ENCODE results near the gene ABLIM1.

Gene ABLIM1

DNA sequence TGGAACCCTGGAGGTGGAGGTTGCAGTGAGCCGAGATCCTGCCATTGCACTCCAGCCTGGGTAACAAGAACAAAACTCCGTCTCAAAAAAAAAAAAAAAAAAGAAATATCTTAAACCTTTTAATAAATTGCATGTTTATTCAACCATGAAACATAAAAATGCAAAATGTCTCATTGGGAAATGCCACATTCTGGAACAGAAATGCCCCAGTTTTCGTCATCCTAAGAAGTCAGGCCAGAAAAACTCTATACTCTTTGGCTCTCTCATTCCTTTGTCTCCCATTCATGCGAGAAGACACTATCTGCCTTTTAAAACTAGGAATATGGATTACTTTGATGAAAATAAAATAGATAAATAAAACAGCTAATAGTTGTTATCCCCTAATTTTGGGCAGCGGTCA, 21.5 kb upstream of the ABLIM1 start:
- DNase-seq (ENCODE audit: low spot score) = no peak

DNA sequence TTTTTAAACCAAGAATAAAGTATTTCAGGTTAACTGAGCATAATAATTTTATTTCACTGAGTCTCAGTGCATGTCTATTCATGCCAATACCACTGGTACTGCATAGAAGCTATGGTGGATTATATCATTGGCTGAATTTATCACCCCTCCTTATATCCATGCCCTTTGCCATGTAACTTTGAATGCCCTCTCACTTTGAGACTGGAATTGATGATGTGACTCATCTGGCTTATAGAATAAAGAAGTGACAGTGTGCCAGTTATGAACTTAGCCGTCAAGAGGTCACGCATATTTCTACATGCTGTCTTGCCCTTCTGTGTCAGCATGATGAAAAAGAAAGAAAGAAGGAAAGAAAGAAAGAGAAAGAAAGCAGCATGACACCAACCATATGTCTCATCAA, 20.7 kb upstream of the ABLIM1 start:
- no peak for DNase-seq (ENCODE audit: low spot score)

DNA sequence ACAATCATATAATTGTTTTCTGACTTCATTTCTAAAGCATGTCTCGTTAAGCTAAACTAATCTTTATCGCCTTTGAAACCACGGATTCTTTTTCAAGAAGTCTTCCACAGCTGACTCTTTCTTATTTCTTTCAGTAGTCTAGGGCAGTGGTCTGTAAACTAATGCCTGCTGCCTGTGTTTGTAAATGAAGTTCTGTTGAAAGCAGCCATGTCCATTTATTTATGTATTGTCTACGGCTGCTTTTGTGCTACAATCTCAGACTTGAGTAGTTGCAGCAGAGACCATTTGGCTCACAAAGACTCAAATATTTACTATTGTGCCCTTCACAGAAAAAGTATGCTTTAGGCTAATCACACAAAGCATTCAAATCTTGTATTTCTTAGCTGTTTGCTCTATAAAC, 20.3 kb upstream of the ABLIM1 start:
- DNase-seq (ENCODE audit: low spot score) = no peak

DNA sequence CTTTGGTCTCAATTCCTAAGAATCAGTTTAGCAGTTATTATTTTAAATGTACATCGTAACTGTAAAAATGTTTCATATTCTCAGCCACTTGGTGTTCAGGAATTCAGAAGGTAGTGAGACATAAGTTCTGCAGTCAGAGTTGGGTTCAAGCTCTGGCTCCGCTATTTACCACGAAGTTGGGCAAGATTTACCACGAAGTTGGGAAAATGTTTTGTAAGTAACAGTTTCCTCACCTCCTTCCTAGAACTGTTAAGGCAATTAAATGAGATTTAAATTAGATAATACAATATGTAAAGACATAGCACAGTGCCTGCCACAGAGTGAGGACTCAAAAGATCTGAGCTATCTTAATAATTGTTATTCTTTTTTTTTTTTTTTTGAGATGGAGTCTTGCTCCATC, 16.3 kb upstream of the ABLIM1 start:
- DNase-seq (ENCODE audit: low spot score) = no peak

DNA sequence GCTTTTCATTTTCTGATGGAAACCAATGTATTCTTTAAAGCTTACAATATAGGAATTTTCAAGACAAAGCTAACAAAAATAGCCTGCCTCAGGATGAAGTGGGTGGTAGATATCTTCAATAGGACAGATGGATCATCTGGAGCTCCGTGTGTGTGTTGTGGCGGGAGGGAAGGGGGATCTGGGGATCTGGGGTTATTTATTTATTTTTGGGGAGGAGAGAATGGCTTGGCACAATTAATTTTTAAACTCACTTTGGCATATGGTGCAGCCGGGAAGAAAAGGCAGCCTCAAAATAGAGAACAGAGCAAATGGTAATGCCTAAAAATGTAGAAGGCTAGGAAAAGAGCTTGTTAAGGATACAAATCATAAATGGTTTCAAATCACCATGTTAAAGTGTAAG, 11.6 kb upstream of the ABLIM1 start:
- peak; percentile 8 for DNase-seq (ENCODE audit: low spot score)

DNA sequence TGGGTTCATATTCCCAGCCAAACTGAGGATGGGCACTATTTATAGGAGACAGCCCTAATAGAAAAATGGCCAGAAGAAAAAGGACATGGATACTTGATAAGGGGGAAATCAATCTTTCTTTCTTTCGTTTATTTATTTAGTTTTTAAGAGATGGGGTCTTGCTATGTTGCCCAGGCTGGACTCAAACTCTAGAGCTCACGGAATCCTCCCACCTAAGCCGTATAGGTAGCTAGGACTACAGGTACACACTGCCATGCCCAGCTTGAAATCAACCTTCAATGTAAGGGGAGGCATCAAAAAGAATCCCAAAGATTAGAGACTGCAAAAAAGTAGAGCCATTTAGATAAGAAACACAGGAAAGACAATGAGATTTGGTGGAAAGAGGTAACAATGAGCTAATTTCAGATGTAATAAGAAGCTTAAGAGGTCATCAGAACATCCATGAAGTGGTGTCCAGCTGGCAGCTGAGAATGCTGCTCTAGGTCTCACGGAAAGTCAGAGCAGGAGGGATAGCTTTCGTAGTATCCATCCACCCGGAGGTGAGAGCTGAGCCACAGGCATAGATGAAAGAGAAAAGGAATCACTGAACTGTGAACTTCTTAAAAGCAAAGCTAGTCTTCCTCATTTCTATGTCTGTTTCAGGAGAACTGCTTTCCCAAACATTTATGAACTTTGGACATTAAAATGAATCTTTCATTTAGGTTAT, 10.5 kb upstream of the ABLIM1 start:
- DNase-seq (ENCODE audit: low spot score) = no peak

DNA sequence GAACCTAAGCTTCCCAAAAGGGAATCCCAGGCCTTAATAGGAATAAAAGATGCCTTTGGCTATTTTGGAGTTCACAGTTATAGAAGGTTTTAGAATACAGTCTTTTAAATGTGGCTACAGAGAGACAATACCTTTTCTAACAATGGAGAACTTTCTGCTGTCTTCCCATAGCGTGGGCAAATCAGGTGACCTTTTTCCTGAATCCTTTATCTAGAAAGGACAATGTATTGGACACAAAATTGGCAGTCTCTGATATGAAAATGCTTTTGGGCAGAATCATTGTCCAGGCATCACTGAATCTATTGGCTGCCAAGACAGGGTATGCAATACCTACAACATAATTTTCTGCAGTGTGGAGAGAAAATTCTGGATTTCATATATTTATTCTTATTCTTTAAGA, 7.8 kb upstream of the ABLIM1 start:
- no peak for DNase-seq (ENCODE audit: low spot score)

DNA sequence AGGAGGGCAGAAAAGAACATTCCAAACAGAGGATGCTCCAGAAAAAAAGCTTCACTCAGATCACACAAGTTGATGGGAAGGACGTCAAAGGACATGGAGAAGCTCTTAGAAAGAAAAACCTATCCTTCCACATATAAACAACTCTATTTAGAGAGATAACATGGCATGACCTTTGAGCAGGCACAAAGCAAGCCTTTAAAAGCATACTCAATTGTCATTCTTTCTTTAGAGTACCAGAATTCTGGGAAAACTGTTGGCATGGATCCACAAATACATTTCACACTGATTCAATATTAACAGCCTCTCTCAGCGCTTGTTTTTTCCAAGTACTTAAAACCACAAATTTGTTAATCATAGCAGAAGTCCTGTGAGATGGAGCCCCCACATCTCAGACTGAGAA, 7.3 kb upstream of the ABLIM1 start:
- no peak for DNase-seq (ENCODE audit: low spot score)

DNA sequence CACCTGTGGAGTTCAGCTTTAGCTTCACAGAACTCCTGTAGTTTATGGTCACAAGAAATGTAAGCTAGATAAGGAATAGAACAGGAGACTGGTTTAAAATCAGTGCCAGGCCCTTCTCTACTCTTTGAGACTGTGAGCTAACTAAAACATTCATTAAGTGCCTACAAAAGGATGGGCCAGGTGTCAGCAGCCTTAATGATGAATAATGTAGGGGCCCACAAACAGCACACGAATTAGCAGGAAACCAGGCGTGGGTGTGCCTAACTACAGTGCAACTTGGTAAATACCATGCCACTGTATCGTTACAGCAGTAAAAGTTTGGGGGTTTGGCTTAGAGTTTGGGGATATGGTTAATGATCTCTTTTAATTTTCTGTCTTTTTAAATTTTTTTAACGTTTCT, 6.1 kb upstream of the ABLIM1 start:
- no peak for DNase-seq (ENCODE audit: low spot score)

DNA sequence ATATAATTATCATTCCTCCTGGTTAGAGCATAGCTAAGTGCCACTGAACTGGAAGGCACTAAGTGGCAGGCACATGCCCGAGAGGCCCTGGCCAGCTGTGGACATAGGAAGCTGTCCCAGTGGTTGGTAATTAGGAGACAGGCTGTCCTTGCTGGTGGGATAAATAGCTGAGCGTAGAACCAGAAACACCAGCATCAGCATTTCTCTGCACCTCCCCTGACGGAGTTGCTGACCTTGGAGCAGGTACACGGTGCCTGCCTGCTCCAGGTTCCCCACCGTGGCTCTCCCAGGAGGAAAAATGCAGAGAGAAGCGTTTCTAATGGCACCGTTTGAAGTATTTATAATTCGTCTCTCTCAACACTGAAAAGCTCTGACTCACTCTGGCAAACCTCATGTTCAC, 5.6 kb upstream of the ABLIM1 start:
- DNase-seq (ENCODE audit: low spot score) = peak; percentile 22

DNA sequence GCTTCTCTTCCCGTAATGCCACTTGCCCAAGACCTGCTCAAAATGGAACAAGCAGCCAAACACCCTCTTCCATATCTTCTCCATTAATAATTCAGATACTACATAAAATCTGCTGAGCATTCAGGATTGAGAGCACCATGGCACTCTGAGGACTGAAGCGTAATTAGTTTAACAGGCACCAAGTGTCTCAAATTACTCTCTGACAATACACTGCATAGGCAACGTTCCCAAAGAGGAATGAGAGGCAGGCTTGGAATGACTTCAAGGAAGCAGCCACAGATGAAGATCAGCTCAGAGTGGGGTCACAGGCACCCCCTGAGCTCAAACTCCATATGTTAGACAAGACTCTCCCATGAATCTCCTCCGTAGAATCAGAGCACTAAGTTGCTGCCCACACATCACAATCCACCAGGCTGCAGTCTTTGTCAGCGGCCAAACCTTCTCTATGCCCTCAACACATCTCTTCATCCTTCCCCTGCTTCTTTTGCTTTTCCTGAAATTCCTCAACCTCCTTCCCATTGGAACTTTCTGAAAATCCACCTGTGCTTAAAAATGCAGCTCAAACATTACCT, 4.7 kb upstream of the ABLIM1 start:
- DNase-seq (ENCODE audit: low spot score) = peak; percentile 23

DNA sequence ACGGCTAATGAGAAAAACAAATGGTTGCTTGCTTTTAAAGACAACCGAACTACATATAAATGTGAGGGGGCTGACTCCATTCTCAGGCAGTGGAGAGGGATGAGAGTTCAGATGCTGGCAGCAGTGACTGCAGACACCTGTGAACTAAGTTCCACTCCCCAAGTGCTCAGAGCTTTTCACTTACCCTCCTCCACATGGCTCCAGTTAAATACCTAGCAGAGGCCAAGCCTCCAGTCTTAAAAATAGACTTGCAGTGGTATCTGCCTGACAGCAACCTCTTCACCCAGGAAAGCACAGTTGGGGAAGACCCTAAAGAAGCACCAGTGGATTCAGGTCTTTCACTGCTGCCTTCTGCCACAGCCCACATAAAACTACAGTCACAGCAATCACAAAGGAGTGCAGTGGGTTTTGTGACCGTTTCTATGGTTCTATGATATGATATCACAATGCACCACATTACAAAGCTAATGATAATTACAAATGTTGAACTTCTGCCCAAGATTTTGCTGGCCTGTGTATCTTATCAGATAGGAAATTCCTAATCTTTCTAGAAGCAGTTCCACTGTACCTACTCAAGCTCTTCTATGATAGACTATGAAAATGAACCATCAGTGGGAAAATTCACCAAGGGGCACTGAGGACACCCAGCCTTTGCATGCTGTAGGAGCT, 3.3 kb upstream of the ABLIM1 start:
- DNase-seq (ENCODE audit: low spot score) = no peak

DNA sequence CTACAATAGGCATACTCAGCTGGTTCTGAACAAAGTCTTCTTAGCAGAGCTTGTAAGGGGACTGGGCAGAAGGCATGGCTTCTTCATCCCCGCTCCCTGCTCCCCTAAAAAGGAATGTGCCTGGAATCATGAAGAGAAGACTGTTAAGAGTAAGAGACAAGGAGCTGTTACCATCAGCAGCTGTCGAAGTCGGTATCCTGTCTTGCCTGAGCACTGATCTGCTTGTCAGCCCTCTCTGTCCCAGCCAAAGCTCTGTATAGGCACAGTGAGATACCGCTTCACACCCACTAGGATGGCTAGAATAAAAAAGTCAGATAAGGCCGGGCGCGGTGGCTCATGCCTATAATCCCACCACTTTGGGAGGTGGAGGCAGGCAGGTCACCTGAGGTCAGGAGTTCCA, 2.4 kb downstream of the ABLIM1 start:
- no peak for DNase-seq (ENCODE audit: low spot score)

DNA sequence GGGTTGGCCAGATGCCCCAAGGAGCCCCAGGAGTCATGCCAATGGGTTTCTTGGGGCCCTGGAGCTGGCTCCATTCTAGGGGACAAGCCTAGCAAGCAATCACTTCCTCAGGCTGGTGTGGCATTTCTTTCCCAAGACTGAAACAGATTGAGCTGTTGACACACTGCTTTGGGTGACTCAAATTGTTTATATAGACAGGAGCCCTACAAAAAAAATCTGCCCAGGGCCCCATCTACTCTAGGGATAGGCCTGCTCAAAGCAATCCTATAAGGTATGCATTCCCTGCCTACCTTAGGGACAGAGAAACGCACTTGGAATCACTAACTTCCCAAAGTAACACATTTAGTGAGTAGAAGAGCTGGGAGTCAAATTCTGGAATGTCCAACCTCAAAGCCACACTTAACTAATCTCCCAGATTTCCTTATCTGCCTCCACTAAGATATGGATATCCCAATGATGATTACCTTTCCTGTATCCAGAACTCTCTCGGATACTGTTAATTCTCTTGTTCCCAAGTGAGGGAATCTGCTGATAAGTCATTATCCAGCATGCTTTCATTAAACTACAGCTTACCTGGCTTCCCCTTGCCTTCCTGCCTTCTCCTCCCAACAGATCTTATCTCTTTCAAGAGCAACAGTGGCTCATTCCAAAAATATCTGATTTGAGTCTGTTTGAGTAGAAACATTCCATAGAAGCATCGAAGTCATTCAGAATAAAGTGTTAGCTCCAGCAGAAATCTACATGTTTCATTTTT, 3.1 kb downstream of the ABLIM1 start:
- DNase-seq (ENCODE audit: low spot score) = no peak

DNA sequence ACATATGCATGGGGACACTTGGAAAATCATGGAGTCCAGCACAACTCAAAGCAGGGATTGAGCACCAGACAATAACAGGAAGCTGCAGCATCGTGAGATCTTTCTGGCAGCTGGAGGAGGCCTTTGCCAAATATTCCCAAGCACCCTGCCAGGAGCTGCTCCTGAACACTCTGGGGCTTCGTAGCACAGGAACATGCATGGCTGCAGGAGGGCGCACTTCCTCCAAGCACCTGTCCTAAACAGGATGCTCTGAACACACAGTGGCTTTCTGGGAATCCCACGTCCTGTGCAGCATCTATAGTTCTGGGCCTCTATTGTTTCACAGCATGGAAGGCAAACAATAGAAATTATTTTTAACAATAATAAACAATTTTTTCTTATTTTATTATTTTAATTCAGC, 4.1 kb downstream of the ABLIM1 start:
- DNase-seq (ENCODE audit: low spot score) = no peak

DNA sequence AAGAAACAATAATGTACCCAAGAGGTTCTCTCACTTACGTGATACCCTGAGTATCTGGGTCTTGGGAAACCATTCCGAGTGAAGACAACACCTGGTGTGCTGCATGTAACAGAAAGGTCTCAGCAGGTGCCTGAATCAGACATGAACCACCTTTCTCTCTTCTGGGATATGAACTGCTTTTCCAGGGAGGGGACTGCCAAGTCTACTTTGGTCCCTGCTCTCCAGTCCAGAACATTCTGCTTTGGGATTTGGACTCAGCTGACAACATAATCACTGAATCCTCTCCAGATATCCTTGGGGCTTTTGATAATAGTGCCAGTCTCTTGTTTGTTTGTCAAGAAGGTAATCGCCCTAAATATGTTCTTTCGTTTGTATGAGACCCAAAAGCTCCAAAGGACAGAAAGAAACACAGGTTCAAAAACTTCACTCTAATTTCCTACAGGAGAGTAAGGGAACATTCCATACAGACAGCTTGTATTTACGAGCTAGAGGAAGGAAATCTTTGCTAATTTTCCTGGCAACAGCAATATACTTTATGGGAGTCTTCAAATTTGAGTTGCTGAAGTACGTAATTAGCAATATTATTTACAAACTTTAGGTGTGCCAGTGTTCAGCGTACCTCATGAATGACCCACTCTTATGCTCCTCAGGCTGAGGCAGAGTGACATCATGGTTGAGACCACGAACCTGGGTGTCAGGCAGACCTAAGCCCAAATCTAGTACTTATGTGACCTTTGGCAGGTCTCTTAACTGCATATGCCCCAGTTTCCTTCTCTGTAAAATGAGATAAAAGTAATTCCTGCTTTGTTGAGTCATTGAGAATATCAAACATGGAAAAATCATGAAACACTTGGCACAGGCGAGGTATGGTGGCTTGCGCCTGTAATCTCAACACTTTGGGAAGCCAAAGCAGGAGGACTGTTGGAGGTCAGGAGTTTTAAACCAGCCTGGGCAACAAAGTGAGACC, 5.4 kb downstream of the ABLIM1 start:
- no peak for DNase-seq (ENCODE audit: low spot score)

DNA sequence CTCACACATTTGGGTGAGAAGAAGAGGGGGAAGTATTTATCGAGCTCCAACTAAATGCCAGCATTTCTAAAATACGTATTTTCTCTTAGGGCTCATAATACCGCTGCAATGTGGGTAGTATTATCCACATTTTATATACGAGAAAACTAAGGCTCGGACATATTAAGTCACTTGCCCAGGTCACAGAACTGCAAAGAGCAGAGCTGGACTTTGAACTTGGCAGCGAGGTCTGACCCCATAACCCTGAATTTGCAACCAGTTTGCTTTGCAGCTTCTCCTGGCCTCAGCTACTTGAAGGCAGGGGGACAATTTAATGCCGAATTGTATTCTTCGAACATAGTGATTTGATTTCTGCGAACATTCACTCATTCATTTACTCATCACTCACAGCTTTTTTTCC, 7.2 kb downstream of the ABLIM1 start:
- no peak for DNase-seq (ENCODE audit: low spot score)

DNA sequence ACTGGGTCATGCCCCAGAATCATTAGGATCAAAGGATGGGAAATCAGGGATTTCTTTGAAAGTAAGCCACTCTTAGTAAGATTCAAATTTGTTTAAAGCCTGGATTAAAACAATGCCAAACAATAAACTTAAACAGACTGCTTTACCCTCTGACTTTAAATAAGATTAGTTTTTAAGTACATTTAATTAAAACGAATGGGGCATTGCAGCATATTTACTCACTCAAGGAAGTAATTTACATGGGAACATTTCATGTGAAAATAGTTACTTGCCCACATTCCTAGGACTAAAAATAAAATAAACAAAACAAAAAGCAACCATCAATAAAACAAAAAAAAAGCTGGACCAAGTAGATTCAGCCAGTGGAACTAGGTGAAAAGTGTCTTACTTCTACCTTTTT, 7.8 kb downstream of the ABLIM1 start:
- no peak for DNase-seq (ENCODE audit: low spot score)

DNA sequence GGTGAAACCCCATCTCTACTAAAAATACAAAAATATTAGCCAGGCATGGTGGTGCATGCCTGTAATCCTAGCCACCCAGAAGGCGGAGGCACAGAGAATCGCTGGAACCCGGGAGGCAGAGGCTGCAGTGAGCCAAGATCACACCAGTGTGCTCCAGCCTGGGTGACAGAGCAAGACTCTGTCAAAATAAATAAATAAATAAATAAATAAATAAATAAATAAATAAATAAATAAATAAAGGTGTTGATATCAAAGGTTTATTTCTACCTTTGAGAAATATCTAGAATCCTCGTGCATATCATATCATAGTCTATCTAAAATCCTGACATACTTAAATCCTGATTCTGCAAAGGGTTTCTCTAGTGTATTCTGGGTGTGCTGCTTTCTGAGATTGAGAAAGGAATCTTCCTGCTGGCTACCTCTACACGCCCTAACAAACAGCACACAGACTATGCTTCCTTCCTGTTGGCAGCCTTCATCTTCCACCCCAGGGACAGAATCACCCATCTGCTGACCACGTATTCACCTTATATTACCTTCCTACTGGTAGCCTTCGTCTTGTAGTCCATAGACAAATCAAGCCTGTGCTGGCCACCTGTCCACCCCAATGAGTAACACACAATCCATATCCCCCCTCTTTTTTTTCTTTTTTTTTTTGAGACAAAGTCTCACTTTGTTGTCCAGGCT, 8.7 kb downstream of the ABLIM1 start:
- no peak for DNase-seq (ENCODE audit: low spot score)

DNA sequence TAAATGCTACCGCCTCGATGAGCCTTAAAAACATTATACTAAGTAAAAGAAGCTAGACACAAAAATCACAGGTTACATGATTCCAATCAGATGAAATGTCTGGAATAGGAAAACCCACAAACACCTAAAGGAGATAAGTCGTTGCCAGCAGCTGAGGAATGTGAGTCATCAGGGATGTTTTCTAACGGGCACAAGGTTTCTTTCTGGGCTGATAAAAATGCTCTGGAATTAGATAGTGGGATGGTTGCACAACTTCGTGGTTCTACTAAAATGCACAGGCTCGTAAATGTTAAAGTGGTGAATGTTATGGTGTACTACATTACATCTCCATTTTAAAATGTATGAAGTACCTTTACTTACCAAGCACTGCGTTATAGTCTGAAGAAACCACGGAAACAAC, 9.7 kb downstream of the ABLIM1 start:
- DNase-seq (ENCODE audit: low spot score) = no peak

DNA sequence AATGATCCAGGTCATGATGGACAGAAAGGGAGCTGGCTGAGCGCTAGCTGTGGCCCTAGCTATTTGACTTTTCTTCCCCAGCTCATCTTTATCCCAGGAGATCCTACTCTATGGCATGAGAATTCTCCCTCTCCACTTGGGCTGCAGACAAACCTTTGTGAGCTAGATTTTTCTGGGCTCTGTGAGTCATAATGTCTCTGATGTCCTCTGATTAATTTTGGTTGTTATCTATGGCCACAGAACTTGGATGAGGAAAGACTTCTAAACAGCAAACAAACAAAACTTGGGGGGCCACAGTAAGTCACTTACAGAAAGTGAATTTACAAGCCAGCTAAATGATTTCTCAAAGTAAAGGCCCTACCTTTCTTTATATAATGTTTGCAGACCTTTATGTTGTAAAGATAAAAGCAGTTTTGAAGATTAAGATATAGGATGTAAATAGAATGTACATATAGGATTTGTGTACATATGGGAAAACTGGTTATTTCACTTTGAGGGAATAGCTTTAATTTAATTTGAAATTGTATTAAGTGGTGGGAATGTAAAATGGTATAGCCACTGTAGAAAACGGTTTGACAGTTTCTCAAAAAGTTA, 10.4 kb downstream of the ABLIM1 start:
- no peak for DNase-seq (ENCODE audit: low spot score)
